ENCODE results near the gene ADAMTS14. TPM values are rescaled to one million over a fixed set of nuclear protein-coding genes. Genes with fewer than 3 reads are reported as not detected.

The ADAMTS14 gene
- total RNA-seq, 1 donor from 2014 or later, result 19.4 TPM

GRCh38 chr10:70659306-70659705 is 13.0 kb upstream of the ADAMTS14 start:
- DNase-seq (ENCODE audit: low read depth), result no peak
- no peaks in the 10 kb centered on the region for H4K20me1 ChIP-seq (ENCODE audit: insufficient read depth, low read length)
- peaks cover 13% of the 10 kb centered on the region for H3K9me3 Mint-ChIP-seq (ENCODE audit: unreplicated experiment)
- H3K79me2 ChIP-seq (ENCODE audit: insufficient read depth, low read length), result no peaks in the 10 kb centered on the region
- peaks cover 12% of the 10 kb centered on the region for H3K9me3 ChIP-seq (ENCODE audit: insufficient read depth, low read depth, low read length)
- peaks cover 6% of the 10 kb centered on the region for H3K36me3 Mint-ChIP-seq (ENCODE audit: low read depth, unreplicated experiment)
- H3K4me3 ChIP-seq (ENCODE audit: insufficient read depth, low read depth, low read length), result no peak overlapping the region
- H3K27ac ChIP-seq (ENCODE audit: low read depth, low read length), result no peak overlapping the region
- TF ChIP-seq EZH2 (IDR thresholded peaks at IDR 0.05; ENCODE audit: insufficient read depth, low read length) (no peak), CTCF (IDR thresholded peaks at IDR 0.05; ENCODE audit: insufficient read depth, low read depth, low read length) (no peak)
- no peaks in the 10 kb centered on the region for H3K36me3 ChIP-seq (ENCODE audit: insufficient read depth, low read length)
- H3K27me3 Mint-ChIP-seq (ENCODE audit: low read depth, unreplicated experiment), result no peaks in the 10 kb centered on the region
- peaks cover 39% of the 10 kb centered on the region for H3K4me1 Mint-ChIP-seq (ENCODE audit: low read depth, unreplicated experiment)
- no peak overlapping the region for H3K27ac Mint-ChIP-seq (ENCODE audit: unreplicated experiment)
- no peak overlapping the region for H2AFZ ChIP-seq (ENCODE audit: low read depth, low read length)
- H3K9ac ChIP-seq (ENCODE audit: low read length), result no peak overlapping the region
- H3K4me1 ChIP-seq (ENCODE audit: insufficient read depth, low read length), result peaks cover 28% of the 10 kb centered on the region
- no peaks in the 10 kb centered on the region for H3K27me3 ChIP-seq (ENCODE audit: insufficient read depth, low read length)
- no peak for FAIRE-seq
- no peak overlapping the region for H3K4me2 ChIP-seq (ENCODE audit: low read length)
- no peak overlapping the region for H3K4me3 Mint-ChIP-seq (ENCODE audit: unreplicated experiment)

- H3K4me2 ChIP-seq (ENCODE audit: low read length), result no peak overlapping the region
- Mint-ChIP-seq H3K9me3 (ENCODE audit: unreplicated experiment) (peaks cover 13% of the 10 kb centered on the region), H3K27ac (ENCODE audit: unreplicated experiment) (no peak overlapping the region), H3K36me3 (ENCODE audit: low read depth, unreplicated experiment) (peaks cover 6% of the 10 kb centered on the region), H3K4me3 (ENCODE audit: unreplicated experiment) (no peak overlapping the region), H3K27me3 (ENCODE audit: low read depth, unreplicated experiment) (no peaks in the 10 kb centered on the region), H3K4me1 (ENCODE audit: low read depth, unreplicated experiment) (peaks cover 42% of the 10 kb centered on the region)
- DNase-seq (ENCODE audit: low read depth) (no peak), FAIRE-seq (no peak)
- peaks cover 36% of the 10 kb centered on the region for H3K4me1 ChIP-seq (ENCODE audit: insufficient read depth, low read length)
- TF ChIP-seq CTCF (IDR thresholded peaks at IDR 0.05; ENCODE audit: insufficient read depth, low read depth, low read length) (no peak), EZH2 (IDR thresholded peaks at IDR 0.05; ENCODE audit: insufficient read depth, low read length) (no peak)
- no peak overlapping the region for H3K4me3 ChIP-seq (ENCODE audit: insufficient read depth, low read depth, low read length)
- H3K9ac ChIP-seq (ENCODE audit: low read length), result no peak overlapping the region
- H2AFZ ChIP-seq (ENCODE audit: low read depth, low read length), result no peak overlapping the region
- H3K27ac ChIP-seq (ENCODE audit: low read depth, low read length), result no peak overlapping the region
- H3K79me2 ChIP-seq (ENCODE audit: insufficient read depth, low read length), result no peaks in the 10 kb centered on the region
- H3K36me3 ChIP-seq (ENCODE audit: insufficient read depth, low read length), result no peaks in the 10 kb centered on the region
- H3K9me3 ChIP-seq (ENCODE audit: insufficient read depth, low read depth, low read length), result peaks cover 12% of the 10 kb centered on the region
- no peaks in the 10 kb centered on the region for H3K27me3 ChIP-seq (ENCODE audit: insufficient read depth, low read length)
- H4K20me1 ChIP-seq (ENCODE audit: insufficient read depth, low read length), result no peaks in the 10 kb centered on the region
Measured at GRCh38 chr10:70660722-70661121, 11.6 kb upstream of the ADAMTS14 start.

GRCh38 chr10:70661623-70662361 is 10.5 kb upstream of the ADAMTS14 start:
- Mint-ChIP-seq H3K4me3 (ENCODE audit: unreplicated experiment) (no peak overlapping the region), H3K27me3 (ENCODE audit: low read depth, unreplicated experiment) (no peaks in the 10 kb centered on the region), H3K36me3 (ENCODE audit: low read depth, unreplicated experiment) (peaks cover 6% of the 10 kb centered on the region), H3K9me3 (ENCODE audit: unreplicated experiment) (peaks cover 13% of the 10 kb centered on the region), H3K27ac (ENCODE audit: unreplicated experiment) (peak overlapping the region; percentile 91), H3K4me1 (ENCODE audit: low read depth, unreplicated experiment) (peaks cover 31% of the 10 kb centered on the region)
- Histone ChIP-seq H3K27ac (ENCODE audit: low read depth, low read length) (no peak overlapping the region), H3K4me1 (ENCODE audit: insufficient read depth, low read length) (peaks cover 27% of the 10 kb centered on the region), H3K9me3 (ENCODE audit: insufficient read depth, low read depth, low read length) (peaks cover 12% of the 10 kb centered on the region), H3K4me3 (ENCODE audit: insufficient read depth, low read depth, low read length) (no peak overlapping the region), H2AFZ (ENCODE audit: low read depth, low read length) (no peak overlapping the region), H3K9ac (ENCODE audit: low read length) (no peak overlapping the region), H3K79me2 (ENCODE audit: insufficient read depth, low read length) (no peaks in the 10 kb centered on the region), H3K36me3 (ENCODE audit: insufficient read depth, low read length) (no peaks in the 10 kb centered on the region), H4K20me1 (ENCODE audit: insufficient read depth, low read length) (no peaks in the 10 kb centered on the region), H3K27me3 (ENCODE audit: insufficient read depth, low read length) (no peaks in the 10 kb centered on the region), H3K4me2 (ENCODE audit: low read length) (no peak overlapping the region)
- no peak for DNase-seq (ENCODE audit: low read depth)
- no peak for FAIRE-seq
- TF ChIP-seq CTCF (IDR thresholded peaks at IDR 0.05; ENCODE audit: insufficient read depth, low read depth, low read length) (no peak), EZH2 (IDR thresholded peaks at IDR 0.05; ENCODE audit: insufficient read depth, low read length) (no peak)

Data from astrocyte (in vitro differentiated cells and primary cell).